Activated CD4-positive, alpha-beta T cell treated with anti-CD3 and anti-CD28 coated beads, Interleukin-2, amount 50 U/mL, for 24 hours (primary cell): ENCODE data around the gene VPS51.

Experiments used
- DNase-seq, 2 donors: peaks; one replicate each; pipeline ENCODE4 v3.0.0-alpha.2; 2020; ENCODE audit warnings: low read depth in 1 of 2, low spot score in 1 of 2

The VPS51 gene

GRCh38 chr11:65104628-65105027 lies 8.6 kb downstream of the VPS51 start:
- DNase-seq, result no peak

GRCh38 chr11:65107078-65107477 lies 11.1 kb downstream of the VPS51 start:
- DNase-seq, result no peak

- DNase-seq, result no peak
Measured at GRCh38 chr11:65107751-65108468, 11.9 kb downstream of the VPS51 start.

GRCh38 chr11:65108469-65109123 lies 12.6 kb downstream of the VPS51 start:
- DNase-seq, result no peak

- no peak for DNase-seq
Measured at GRCh38 chr11:65109231-65110198, 13.5 kb downstream of the VPS51 start.

GRCh38 chr11:65110354-65110861 lies 14.4 kb downstream of the VPS51 start:
- DNase-seq, result peak; percentile 94 to 99

- no peak for DNase-seq
Measured at GRCh38 chr11:65111159-65111743, 15.2 kb downstream of the VPS51 start.

GRCh38 chr11:65111744-65112545 lies 15.9 kb downstream of the VPS51 start, which contains the start of gene TM7SF2:
TM7SF2 (plus strand) TSS chr11:65111872; CDS start chr11:65112016, 144 bp downstream.
- DNase-seq, result peak; percentile 71 to 89

GRCh38 chr11:65112546-65113360 lies 16.7 kb downstream of the VPS51 start:
- DNase-seq, result peak in 1 of 2 donors; percentile 57

- no peak for DNase-seq
Measured at GRCh38 chr11:65113361-65113756, 17.3 kb downstream of the VPS51 start.

- no peak for DNase-seq
Measured at GRCh38 chr11:65113839-65114238, 17.8 kb downstream of the VPS51 start.

- DNase-seq, result no peak
Measured at GRCh38 chr11:65114538-65115171, 18.6 kb downstream of the VPS51 start.

- DNase-seq, result no peak
Measured at GRCh38 chr11:65115361-65116082, 19.5 kb downstream of the VPS51 start.

GRCh38 chr11:65116370-65117205 lies 20.6 kb downstream of the VPS51 start:
- no peak for DNase-seq

GRCh38 chr11:65117206-65118096 lies 21.4 kb downstream of the VPS51 start, which contains the start of gene ZNHIT2:
ZNHIT2 (minus strand) TSS chr11:65117701; CDS start chr11:65117653, 48 bp downstream.
- DNase-seq, result peak; percentile 100
